Heart right ventricle (tissue), 16 donors: Measurements from ENCODE around the gene SNX24. TPM values are rescaled to one million over a fixed set of nuclear protein-coding genes. Genes with fewer than 3 reads are reported as not detected.

Source experiments
- ATAC-seq, 8 donors: fragments of 200-7000 bp; cut with Tn5 transposase; one replicate each; pipeline ENCODE4 v1.9.1; 2020; ENCODE audit warnings: mild to moderate bottlenecking in 8 of 8, moderate library complexity in 8 of 8, moderate number of reproducible peaks in 1 of 8
- DNase-seq, 2 donors: peaks; one replicate each; pipeline ENCODE4 v3.0.0-alpha.2; 2020
- H3K27ac ChIP-seq, 10 donors: fragments of 200-600 bp; sonication (generic) in 2 of 10; one replicate each; pipeline versions ENCODE4 v1.5.0 to v1.8.0; 2020 to 2022; ENCODE audit warnings: mild to moderate bottlenecking in 3 of 10
- H3K27me3 ChIP-seq, 7 donors: fragments of 200-600 bp; one replicate each; pipeline ENCODE4 v1.8.0; 2021 to 2022; ENCODE audit warnings: mild to moderate bottlenecking in 2 of 7
- H3K36me3 ChIP-seq, 9 donors: fragments of 200-600 bp; sonication (generic) in 1 of 9; one replicate each; pipeline versions ENCODE4 v1.5.0 to v1.8.0; 2020 to 2022; ENCODE audit warnings: mild to moderate bottlenecking in 2 of 9
- H3K4me1 ChIP-seq, 9 donors: fragments of 200-600 bp; sonication (generic) in 1 of 9; one replicate each; pipeline versions ENCODE4 v1.5.0 to v1.8.0; 2020 to 2022; ENCODE audit warnings: mild to moderate bottlenecking in 4 of 9
- H3K4me3 ChIP-seq, 10 donors: fragments of 200-600 bp; sonication (generic) in 2 of 10; one replicate each; pipeline versions ENCODE4 v1.5.0 to v1.8.0; 2020 to 2022; ENCODE audit warnings: mild to moderate bottlenecking in 7 of 10, moderate library complexity in 2 of 10
- H3K9me3 ChIP-seq, 11 donors: fragments of 200-600 bp in 10 of 11; sonication (generic) in 2 of 11; one replicate each; pipeline versions ENCODE4 v1.5.0 to v1.8.0; 2013 to 2022; ENCODE audit warnings: mild to moderate bottlenecking in 2 of 11, control low read depth in 1 of 11, moderate library complexity in 1 of 11
- WGBS, 2 donors: extraction: QIAGEN DNeasy Blood & Tissue Kit; methylation state at CpG; one replicate each; pipeline ENCODE4 v1.1.7; 2013; ENCODE audit warnings: inconsistent platforms in 1 of 2; 5-methylcytosine and 5-hydroxymethylcytosine counted together
- intact Hi-C, 10 donors: fragments of 100-400 bp; cut with DNase I; formaldehyde crosslinking; loops; one replicate each; pipeline versions ENCODE4 v1.11.1 to v1.14.2; 2022
- polyA plus RNA-seq, 2 donors: library from polyadenylated mRNA; stranded (reverse); fragments of 200-250 nt; gene quantifications; one replicate each; pipeline ENCODE4 v1.2.3, GENCODE V29; 2013
- total RNA-seq, 10 donors: library from RNA; stranded (reverse); fragmentation: NEBNext Ultra II Directional in 3 of 10; extraction: Animal tissue kit (Norgen Biotek cat#: 25700) in 3 of 10; gene quantifications; one replicate each; pipeline versions ENCODE4 v1.2.1 to v1.2.4, GENCODE V29; 2021 to 2023
- TF ChIP-seq, protein P1 (sequence below), 9 donors: fragments of 200-600 bp; sonication (generic) in 2 of 9; IDR thresholded peaks; one replicate each; pipeline versions ENCODE4 v1.5.0 to v1.8.0; 2021 to 2022; ENCODE audit warnings: antibody characterized with exemption in 9 of 9, mild to moderate bottlenecking in 5 of 9, moderate library complexity in 1 of 9
- donor health status: Arrhythmogenic right ventricular cardiomyopathy.
- donor health status: ischemic (EF 13 %, LVEDD 7.1; RV severe dilation, severe dysfunction).
- donor health status: healthy with polysubstance abuse.
- donor health status: DM: no; HTN: yes; CAD: no.
- donor health status: DM: no; HTN: no; CAD: no.
- donor health status: ischemic (EF 25% LVEDD 6.9; RV normal size, moderate dysfunction).
- donor health status: ischemic (EF 25% LVEDD 5.7; RV mildly dilated, moderate dysfunction).
- donor health status: healthy.
- donor health status: DM: yes; HTN: yes; CAD: no.
- donor health status: Ischemic cardiomyopathy.
- donor health status: ischemic (EF 35%, LVEDD 5.7; RV mildly dilated, moderate dysfunction).
- donor health status: nonischemic (EF 11% LVEDD 7.7; RV severe dilation, severe dysfunction).
- donor health status: DM: yes; HTN: yes; CAD: no.
- donor health status: PGD.
- donor health status: ischemic (EF 29% LVEDD 5.4; RV normal size, mild dysfunction).
- donor health status: nonischemic (EF 23%, LVEDD 6.1; RV moderate dilation, normal function).

The SNX24 gene
- total and polyA plus RNA-seq, 12 donors = 11.7 to 16.3 (median 13.8) TPM

DNA sequence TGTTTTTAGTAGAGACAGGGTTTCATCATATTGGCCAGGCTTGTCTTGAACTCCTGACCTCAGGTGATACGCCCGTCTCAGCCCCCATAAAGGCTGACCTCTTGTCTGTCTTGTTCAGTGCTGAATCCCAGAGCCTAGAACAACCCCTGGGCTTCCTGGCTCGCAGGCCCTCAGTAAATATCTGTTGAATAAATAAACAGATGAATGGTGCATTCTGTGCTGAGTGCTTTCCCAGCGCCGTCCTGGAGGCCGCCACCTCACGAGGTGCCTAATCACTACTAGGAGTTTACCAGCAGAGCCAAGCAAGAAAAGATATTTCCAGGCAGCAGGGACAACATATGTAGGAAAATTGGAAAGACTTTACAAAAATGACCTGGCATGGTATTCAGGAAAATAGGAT is 88.5 kb downstream of the SNX24 start:
- H3K4me3 ChIP-seq = no peak overlapping the region
- no peaks in the 10 kb centered on the region for H3K27me3 ChIP-seq
- DNase-seq = no peak
- intact Hi-C loops = no loop called here
- no peak overlapping the region for H3K27ac ChIP-seq
- no peaks in the 10 kb centered on the region for H3K9me3 ChIP-seq
- H3K36me3 ChIP-seq = no peaks in the 10 kb centered on the region
- WGBS, 2 donors = 91 to 92% methylated on average over 7 of the region's 7 CpGs
- TF ChIP-seq, protein P1, sequence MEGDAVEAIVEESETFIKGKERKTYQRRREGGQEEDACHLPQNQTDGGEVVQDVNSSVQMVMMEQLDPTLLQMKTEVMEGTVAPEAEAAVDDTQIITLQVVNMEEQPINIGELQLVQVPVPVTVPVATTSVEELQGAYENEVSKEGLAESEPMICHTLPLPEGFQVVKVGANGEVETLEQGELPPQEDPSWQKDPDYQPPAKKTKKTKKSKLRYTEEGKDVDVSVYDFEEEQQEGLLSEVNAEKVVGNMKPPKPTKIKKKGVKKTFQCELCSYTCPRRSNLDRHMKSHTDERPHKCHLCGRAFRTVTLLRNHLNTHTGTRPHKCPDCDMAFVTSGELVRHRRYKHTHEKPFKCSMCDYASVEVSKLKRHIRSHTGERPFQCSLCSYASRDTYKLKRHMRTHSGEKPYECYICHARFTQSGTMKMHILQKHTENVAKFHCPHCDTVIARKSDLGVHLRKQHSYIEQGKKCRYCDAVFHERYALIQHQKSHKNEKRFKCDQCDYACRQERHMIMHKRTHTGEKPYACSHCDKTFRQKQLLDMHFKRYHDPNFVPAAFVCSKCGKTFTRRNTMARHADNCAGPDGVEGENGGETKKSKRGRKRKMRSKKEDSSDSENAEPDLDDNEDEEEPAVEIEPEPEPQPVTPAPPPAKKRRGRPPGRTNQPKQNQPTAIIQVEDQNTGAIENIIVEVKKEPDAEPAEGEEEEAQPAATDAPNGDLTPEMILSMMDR (IDR thresholded peaks at IDR 0.05) = no peak
- ATAC-seq = no peak
- peaks cover 0 to 22% (median 9%) of the 10 kb centered on the region in 9 donors for H3K4me1 ChIP-seq

DNA sequence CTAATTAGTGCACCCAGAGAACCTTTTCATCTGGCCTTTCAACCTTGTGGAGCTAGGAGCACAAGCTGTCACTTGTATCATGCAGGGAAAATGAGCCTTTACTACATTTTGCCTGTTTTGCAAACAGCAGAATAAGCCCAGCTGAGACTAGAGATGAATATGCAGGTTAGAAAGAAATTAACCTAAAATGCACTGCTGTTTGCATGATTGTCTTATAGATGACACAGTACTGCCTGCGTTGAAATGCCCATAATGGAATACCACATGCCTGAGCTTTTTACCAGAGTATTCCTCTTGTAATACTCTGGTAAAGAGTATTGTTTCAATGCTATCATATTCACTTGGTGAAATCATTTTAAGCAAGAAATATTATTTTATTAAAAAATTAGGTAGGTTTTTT is 90.7 kb downstream of the SNX24 start:
- intact Hi-C loops = no loop called here
- Histone ChIP-seq H3K4me3 (no peak overlapping the region), H3K27me3 (no peaks in the 10 kb centered on the region), H3K4me1 (peaks cover 0 to 22% (median 9%) of the 10 kb centered on the region in 9 donors), H3K9me3 (no peaks in the 10 kb centered on the region), H3K27ac (no peak overlapping the region), H3K36me3 (no peaks in the 10 kb centered on the region)
- ATAC-seq (no peak), DNase-seq (no peak)
- TF ChIP-seq, protein P1 (IDR thresholded peaks at IDR 0.05) = no peak
- 97% methylated on average over 1 of the region's 1 CpG for WGBS, 2 donors

DNA sequence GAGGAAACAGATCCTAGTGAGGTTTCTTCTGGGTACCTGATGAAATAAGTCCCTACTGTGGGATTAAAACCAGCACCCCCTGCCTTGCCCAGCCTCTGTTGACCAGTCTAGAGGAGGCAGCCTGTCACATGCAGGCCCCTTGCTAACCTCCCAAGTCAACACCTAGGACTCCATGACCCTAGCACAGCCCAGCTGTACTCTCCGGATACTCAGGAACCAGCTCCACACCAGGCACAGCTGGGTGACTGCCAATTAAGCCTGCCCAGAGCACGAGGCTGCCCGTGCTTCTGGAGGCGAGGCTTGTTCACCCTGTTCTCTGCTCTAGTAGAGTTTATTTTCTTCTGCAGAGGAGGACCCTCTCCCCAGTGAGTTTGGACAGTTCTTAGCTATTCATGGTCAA is 92.5 kb downstream of the SNX24 start:
- peak; percentile 26 to 39 for DNase-seq
- TF ChIP-seq, protein P1 (IDR thresholded peaks at IDR 0.05) = no peak

DNA sequence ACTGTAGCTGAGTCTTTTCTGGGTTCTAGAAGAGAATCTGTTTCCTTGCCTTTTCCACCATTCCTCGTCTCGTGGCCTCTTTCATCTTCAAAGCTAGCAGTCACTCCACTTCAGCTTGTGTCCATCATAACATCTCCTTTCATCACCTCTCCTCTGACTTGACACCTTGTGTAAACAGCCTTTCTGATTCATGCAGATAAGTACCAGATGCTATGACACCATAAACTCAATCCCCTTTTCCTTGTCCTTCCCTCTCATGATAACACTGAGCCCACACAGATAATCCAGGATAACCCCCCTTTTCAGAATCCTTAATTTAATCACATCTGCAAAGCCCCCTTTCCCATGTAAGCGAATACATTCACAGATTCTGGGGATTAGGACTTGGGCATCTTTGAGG is 95.5 kb downstream of the SNX24 start:
- ATAC-seq = no peak
- Histone ChIP-seq H3K4me1 (peaks cover 0 to 44% (median 13%) of the 10 kb centered on the region in 9 donors), H3K27ac (no peak overlapping the region), H3K27me3 (no peaks in the 10 kb centered on the region), H3K4me3 (no peak overlapping the region), H3K36me3 (no peaks in the 10 kb centered on the region), H3K9me3 (no peaks in the 10 kb centered on the region)
- TF ChIP-seq, protein P1 (IDR thresholded peaks at IDR 0.05) = no peak
- intact Hi-C loops = no loop called here
- DNase-seq = no peak
- 98 to 100% methylated on average over 3 of the region's 3 CpGs for WGBS, 2 donors

More for the DNA sequence above, 92.5 kb downstream of the SNX24 start:
- Histone ChIP-seq H3K27ac (no peak overlapping the region), H3K27me3 (no peaks in the 10 kb centered on the region), H3K9me3 (no peaks in the 10 kb centered on the region), H3K36me3 (no peaks in the 10 kb centered on the region), H3K4me3 (no peak overlapping the region), H3K4me1 (peaks cover 3 to 32% (median 9%) of the 10 kb centered on the region in 9 donors)
- peak in 7 of 8 donors; percentile 61 to 94 (median 87) for ATAC-seq
- WGBS, 2 donors = 25 to 35% methylated on average over 4 of the region's 4 CpGs
- intact Hi-C loops = no loop called here
